ENCODE data around the gene MALRD1. TPM values are rescaled to one million over a fixed set of nuclear protein-coding genes. Genes with fewer than 3 reads are reported as not detected.
A peak's percentile ranks its signal among the peaks of the same experiment; 100 is the strongest.

Gene MALRD1
- total and polyA plus RNA-seq, 2 of the 8 experiments (the other 6 are each of a cell fraction or from before 2014, with no cell fraction given), result 0.32 to 0.35 TPM

DNA sequence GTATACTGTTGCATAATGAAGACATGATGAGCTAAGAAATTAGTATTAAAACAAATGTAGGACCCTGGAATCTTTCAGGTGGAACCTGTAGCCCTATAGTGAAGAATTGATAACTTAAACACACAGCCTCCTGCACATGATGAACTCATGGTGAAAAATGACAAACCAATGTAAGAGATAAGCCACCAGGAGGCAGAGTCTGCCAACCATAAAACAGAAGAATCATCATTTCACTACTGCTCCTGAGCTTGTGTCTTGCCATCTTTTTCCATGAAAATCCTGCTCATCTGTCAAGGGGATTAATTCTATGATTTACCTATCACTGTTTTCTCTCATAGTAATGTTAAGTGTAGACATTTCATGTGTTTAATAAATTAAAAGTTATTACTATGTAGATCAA, 363.9 kb downstream of the MALRD1 start:
- Histone ChIP-seq H2AK5ac (ENCODE audit: low read depth, low read length) (no peak overlapping the region), H3K56ac (replicated peaks; ENCODE audit: insufficient read length, low read depth, low read length) (no peak overlapping the region), H2AFZ (ENCODE audit: low read length) (no peak overlapping the region), H2BK5ac (ENCODE audit: low read depth, low read length) (no peak overlapping the region), H3K14ac (ENCODE audit: insufficient read length) (no peak overlapping the region), H3K23ac (ENCODE audit: insufficient read length) (no peak overlapping the region), H2BK15ac (ENCODE audit: low read length) (no peak overlapping the region), H3K18ac (ENCODE audit: extremely low read depth, low read length) (no peak overlapping the region), H3K27me3 (replicated peaks in 1 of 4; ENCODE audit: control insufficient read depth in 3 of 4, extremely low read depth in 1 of 4, insufficient read depth in 3 of 4, low read length in 3 of 4) (no peaks in the 10 kb centered on the region), H3K79me2 (ENCODE audit: control insufficient read depth in 1 of 2, insufficient read depth in 2 of 2, low read length in 2 of 2) (no peaks in the 10 kb centered on the region), H2BK120ac (replicated peaks; ENCODE audit: low read depth, low read length) (no peak overlapping the region), H4K8ac (ENCODE audit: extremely low read depth, insufficient read depth, low read length) (no peak overlapping the region), H3K23me2 (ENCODE audit: low read depth, low read length) (no peaks in the 10 kb centered on the region), H3K4me2 (ENCODE audit: insufficient read depth in 1 of 2, low read depth in 2 of 2, low read length in 2 of 2) (no peak overlapping the region), H3K9me3 (ENCODE audit: insufficient read depth in 2 of 2, low read depth in 1 of 2, low read length in 1 of 2) (peaks cover 0 to 5% of the 10 kb centered on the region in 2 experiments; a peak in 1 of 4 replicates), H2BK20ac (ENCODE audit: low read length) (no peak overlapping the region), H3K9ac (replicated peaks in 1 of 4; ENCODE audit: extremely low read depth in 1 of 4, low read depth in 3 of 4, low read length in 3 of 4) (no peak overlapping the region), H3K27ac (ENCODE audit: low read depth, low read length) (no peak overlapping the region), H3K36me3 (ENCODE audit: control insufficient read depth in 2 of 4, insufficient read depth in 4 of 4, low read length in 3 of 4) (no peaks in the 10 kb centered on the region), H3K4ac (replicated peaks; ENCODE audit: insufficient read length, low read depth, low read length) (no peak overlapping the region), H2BK12ac (ENCODE audit: low read depth, low read length) (no peak overlapping the region), H3K4me3 (ENCODE audit: extremely low read depth in 1 of 4, insufficient read depth in 2 of 4, low read depth in 3 of 4, low read length in 4 of 4) (no peak overlapping the region), H3K4me1 (replicated peaks in 1 of 4; ENCODE audit: control insufficient read depth in 3 of 4, insufficient read depth in 4 of 4, low read length in 3 of 4) (peaks cover 1 to 7% (median 3%) of the 10 kb centered on the region in 4 experiments; a peak in 5 of 7 replicates), H4K5ac (ENCODE audit: insufficient read length, low read depth, low read length) (no peak overlapping the region), H4K20me1 (replicated peaks in 1 of 2; ENCODE audit: control insufficient read depth in 1 of 2, insufficient read depth in 2 of 2, low read length in 2 of 2) (no peaks in the 10 kb centered on the region), H4K91ac (replicated peaks; ENCODE audit: insufficient read length, low read length) (no peak overlapping the region), H3K79me1 (ENCODE audit: low read depth, low read length) (no peaks in the 10 kb centered on the region)
- peak; percentile 94 for FAIRE-seq
- no peak for DNase-seq (ENCODE audit: low read depth in 1 of 2, low spot score in 2 of 2)
- CTCF ChIA-PET (ENCODE audit: partially characterized antibody), result interaction anchor here (0.6 to 2.4 kb wide), 25 partner anchors 11 to 1560 kb away, joined by 3 to 12 read pairs (median 3); no protein-coding TSS in a partner anchor
- POLR2A ChIA-PET (ENCODE audit: partially characterized antibody), result no interaction called here
- TF ChIP-seq, protein P1, sequence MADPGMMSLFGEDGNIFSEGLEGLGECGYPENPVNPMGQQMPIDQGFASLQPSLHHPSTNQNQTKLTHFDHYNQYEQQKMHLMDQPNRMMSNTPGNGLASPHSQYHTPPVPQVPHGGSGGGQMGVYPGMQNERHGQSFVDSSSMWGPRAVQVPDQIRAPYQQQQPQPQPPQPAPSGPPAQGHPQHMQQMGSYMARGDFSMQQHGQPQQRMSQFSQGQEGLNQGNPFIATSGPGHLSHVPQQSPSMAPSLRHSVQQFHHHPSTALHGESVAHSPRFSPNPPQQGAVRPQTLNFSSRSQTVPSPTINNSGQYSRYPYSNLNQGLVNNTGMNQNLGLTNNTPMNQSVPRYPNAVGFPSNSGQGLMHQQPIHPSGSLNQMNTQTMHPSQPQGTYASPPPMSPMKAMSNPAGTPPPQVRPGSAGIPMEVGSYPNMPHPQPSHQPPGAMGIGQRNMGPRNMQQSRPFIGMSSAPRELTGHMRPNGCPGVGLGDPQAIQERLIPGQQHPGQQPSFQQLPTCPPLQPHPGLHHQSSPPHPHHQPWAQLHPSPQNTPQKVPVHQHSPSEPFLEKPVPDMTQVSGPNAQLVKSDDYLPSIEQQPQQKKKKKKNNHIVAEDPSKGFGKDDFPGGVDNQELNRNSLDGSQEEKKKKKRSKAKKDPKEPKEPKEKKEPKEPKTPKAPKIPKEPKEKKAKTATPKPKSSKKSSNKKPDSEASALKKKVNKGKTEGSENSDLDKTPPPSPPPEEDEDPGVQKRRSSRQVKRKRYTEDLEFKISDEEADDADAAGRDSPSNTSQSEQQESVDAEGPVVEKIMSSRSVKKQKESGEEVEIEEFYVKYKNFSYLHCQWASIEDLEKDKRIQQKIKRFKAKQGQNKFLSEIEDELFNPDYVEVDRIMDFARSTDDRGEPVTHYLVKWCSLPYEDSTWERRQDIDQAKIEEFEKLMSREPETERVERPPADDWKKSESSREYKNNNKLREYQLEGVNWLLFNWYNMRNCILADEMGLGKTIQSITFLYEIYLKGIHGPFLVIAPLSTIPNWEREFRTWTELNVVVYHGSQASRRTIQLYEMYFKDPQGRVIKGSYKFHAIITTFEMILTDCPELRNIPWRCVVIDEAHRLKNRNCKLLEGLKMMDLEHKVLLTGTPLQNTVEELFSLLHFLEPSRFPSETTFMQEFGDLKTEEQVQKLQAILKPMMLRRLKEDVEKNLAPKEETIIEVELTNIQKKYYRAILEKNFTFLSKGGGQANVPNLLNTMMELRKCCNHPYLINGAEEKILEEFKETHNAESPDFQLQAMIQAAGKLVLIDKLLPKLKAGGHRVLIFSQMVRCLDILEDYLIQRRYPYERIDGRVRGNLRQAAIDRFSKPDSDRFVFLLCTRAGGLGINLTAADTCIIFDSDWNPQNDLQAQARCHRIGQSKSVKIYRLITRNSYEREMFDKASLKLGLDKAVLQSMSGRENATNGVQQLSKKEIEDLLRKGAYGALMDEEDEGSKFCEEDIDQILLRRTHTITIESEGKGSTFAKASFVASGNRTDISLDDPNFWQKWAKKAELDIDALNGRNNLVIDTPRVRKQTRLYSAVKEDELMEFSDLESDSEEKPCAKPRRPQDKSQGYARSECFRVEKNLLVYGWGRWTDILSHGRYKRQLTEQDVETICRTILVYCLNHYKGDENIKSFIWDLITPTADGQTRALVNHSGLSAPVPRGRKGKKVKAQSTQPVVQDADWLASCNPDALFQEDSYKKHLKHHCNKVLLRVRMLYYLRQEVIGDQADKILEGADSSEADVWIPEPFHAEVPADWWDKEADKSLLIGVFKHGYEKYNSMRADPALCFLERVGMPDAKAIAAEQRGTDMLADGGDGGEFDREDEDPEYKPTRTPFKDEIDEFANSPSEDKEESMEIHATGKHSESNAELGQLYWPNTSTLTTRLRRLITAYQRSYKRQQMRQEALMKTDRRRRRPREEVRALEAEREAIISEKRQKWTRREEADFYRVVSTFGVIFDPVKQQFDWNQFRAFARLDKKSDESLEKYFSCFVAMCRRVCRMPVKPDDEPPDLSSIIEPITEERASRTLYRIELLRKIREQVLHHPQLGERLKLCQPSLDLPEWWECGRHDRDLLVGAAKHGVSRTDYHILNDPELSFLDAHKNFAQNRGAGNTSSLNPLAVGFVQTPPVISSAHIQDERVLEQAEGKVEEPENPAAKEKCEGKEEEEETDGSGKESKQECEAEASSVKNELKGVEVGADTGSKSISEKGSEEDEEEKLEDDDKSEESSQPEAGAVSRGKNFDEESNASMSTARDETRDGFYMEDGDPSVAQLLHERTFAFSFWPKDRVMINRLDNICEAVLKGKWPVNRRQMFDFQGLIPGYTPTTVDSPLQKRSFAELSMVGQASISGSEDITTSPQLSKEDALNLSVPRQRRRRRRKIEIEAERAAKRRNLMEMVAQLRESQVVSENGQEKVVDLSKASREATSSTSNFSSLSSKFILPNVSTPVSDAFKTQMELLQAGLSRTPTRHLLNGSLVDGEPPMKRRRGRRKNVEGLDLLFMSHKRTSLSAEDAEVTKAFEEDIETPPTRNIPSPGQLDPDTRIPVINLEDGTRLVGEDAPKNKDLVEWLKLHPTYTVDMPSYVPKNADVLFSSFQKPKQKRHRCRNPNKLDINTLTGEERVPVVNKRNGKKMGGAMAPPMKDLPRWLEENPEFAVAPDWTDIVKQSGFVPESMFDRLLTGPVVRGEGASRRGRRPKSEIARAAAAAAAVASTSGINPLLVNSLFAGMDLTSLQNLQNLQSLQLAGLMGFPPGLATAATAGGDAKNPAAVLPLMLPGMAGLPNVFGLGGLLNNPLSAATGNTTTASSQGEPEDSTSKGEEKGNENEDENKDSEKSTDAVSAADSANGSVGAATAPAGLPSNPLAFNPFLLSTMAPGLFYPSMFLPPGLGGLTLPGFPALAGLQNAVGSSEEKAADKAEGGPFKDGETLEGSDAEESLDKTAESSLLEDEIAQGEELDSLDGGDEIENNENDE (IDR thresholded peaks at IDR 0.05; ENCODE audit: insufficient replicate concordance, low read length), result no peak
